Testis (tissue), 3 donors: ENCODE measurements around the gene PCBP3. TPM values are rescaled to one million over a fixed set of nuclear protein-coding genes. Genes with fewer than 3 reads are reported as not detected.

Experiments
- DNase-seq: peaks from one replicate; pipeline ENCODE4 v3.0.0-alpha.2; 2019
- H3K27ac ChIP-seq, 2 donors: fragments of 200-600 bp; sonication (generic); one replicate each; pipeline ENCODE4 v1.5.1; 2019
- H3K27me3 ChIP-seq: fragments of 200-600 bp; sonication (generic); one replicate; pipeline ENCODE4 v1.5.1; 2019
- H3K36me3 ChIP-seq: fragments of 200-600 bp; sonication (generic); one replicate; pipeline ENCODE4 v1.5.1; 2017; ENCODE audit warnings: low read depth; ENCODE audit errors: missing control alignments
- H3K4me1 ChIP-seq: fragments of 200-600 bp; sonication (generic); one replicate; pipeline ENCODE4 v1.5.1; 2019
- H3K4me3 ChIP-seq, 2 donors: fragments of 200-600 bp; sonication (generic); one replicate each; pipeline ENCODE4 v1.5.1; 2017 to 2019
- H3K9me3 ChIP-seq: fragments of 200-600 bp; sonication (generic); one replicate; pipeline ENCODE4 v1.5.1; 2017
- POLR2A ChIP-seq: fragments of 450-650 bp; IDR thresholded peaks from one replicate; pipeline ENCODE4 v1.6.1; 2017; ENCODE audit warnings: antibody characterized with exemption, mild to moderate bottlenecking, moderate library complexity
- WGBS, 2 donors: methylation state at CpG; one replicate each; pipeline ENCODE4 v1.1.5; 2018; 5-methylcytosine and 5-hydroxymethylcytosine counted together
- intact Hi-C: fragments of 100-400 bp; cut with DNase I; formaldehyde crosslinking; loops from one replicate; pipeline ENCODE4 v1.15.1; 2023; ENCODE audit warnings: low total_unique reads
- polyA plus RNA-seq: library from polyadenylated mRNA; stranded (reverse); fragments of 350-450 nt; fragmentation: Illumina TruSeq; extraction: RNeasy Lipid Tissue Mini Kit (QIAGEN cat#74804); gene quantifications from one replicate; pipeline ENCODE4 v1.2.3, GENCODE V29; 2014; ENCODE audit warnings: low read depth, low replicate concordance; ENCODE audit not compliant: insufficient read depth
- total RNA-seq, 2 donors: library from RNA; depleted of rRNA; stranded (reverse); fragments of >200 nt; gene quantifications; one replicate each; pipeline ENCODE4 v1.2.3, GENCODE V29; 2016
- TF ChIP-seq, protein P1 (sequence below), 3 experiments: fragments of 450-650 bp in 2 of 3; fragments of 200-600 bp in 1 of 3; sonication (generic) in 1 of 3; IDR thresholded peaks; one replicate each; pipeline ENCODE4 v1.5.1; 2016 to 2019; ENCODE audit warnings: antibody characterized with exemption in 3 of 3, mild to moderate bottlenecking in 2 of 3, moderate library complexity in 1 of 3

Gene PCBP3
- total and polyA plus RNA-seq, 3 donors from 2014 or later, result 35.7 to 58.3 (median 38.0) TPM

DNA sequence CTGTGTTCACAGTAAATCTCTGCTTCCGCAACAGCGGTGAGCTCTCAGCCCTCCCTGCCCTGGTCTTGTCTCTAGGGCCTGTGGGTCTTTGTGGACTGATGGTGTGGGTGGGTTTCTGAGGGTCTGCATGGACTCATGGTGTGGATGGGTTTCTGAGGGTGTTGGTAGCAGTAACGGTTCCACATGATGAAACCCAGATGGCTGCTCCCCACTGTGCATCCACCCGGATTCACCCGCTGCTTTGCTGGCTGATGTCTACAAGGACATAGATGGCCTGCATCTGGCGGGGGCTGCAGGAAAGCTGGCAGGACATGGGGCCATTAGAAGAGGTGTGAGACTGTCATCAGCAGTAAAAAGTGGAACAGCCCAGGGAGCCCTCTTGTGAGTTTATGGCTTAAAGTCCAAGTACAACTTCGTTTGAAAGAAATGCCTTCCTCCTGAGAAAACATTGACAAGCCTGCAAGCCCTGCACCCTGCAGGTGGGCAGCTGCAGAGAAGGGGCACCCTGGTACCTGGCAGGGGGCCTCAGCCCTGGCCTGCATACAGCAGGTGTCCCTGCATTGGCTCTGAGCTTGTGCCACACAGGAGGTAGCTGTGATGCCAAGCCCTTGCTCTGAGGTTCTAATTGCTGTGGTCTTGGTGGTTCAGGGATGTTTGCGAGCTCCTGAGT is 181.2 kb downstream of the PCBP3 start:
- no peaks in the 10 kb centered on the region for H3K27me3 ChIP-seq
- intact Hi-C loops, result no loop called here
- H3K4me3 ChIP-seq, result no peak overlapping the region
- peaks cover 8% of the 10 kb centered on the region for H3K4me1 ChIP-seq
- TF ChIP-seq, protein P1, sequence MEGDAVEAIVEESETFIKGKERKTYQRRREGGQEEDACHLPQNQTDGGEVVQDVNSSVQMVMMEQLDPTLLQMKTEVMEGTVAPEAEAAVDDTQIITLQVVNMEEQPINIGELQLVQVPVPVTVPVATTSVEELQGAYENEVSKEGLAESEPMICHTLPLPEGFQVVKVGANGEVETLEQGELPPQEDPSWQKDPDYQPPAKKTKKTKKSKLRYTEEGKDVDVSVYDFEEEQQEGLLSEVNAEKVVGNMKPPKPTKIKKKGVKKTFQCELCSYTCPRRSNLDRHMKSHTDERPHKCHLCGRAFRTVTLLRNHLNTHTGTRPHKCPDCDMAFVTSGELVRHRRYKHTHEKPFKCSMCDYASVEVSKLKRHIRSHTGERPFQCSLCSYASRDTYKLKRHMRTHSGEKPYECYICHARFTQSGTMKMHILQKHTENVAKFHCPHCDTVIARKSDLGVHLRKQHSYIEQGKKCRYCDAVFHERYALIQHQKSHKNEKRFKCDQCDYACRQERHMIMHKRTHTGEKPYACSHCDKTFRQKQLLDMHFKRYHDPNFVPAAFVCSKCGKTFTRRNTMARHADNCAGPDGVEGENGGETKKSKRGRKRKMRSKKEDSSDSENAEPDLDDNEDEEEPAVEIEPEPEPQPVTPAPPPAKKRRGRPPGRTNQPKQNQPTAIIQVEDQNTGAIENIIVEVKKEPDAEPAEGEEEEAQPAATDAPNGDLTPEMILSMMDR (IDR thresholded peaks at IDR 0.05), result no peak
- TF ChIP-seq POLR2A, result no peak
- no peak overlapping the region for H3K27ac ChIP-seq
- H3K36me3 ChIP-seq, result no peaks in the 10 kb centered on the region
- no peaks in the 10 kb centered on the region for H3K9me3 ChIP-seq
- WGBS, 2 donors, result 87 to 89% methylated on average over 7 to 8 of the region's 8 CpGs
- peak; percentile 8 for DNase-seq

DNA sequence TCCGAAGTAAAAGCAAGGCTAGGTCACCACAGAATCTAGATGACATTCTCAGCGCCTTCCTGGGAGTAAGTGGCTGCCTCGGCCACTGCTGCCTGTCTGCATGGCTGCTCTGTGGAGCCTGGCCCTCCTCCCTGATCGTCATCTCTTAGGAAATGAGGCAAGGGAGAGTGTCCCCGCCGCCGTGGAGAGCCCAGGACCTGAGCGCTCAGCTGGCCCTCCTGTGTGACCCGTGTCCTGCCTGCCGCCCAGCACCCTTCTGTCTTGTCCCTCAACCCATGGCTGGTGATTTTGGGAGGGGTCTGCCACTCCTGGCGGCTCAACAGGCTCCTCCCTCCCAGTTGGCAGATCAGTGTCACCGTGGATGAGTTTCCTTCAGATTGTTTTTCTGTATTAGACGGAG is 181.7 kb downstream of the PCBP3 start:
- 85 to 89% methylated on average over 8 to 13 of the region's 13 CpGs for WGBS, 2 donors
- TF ChIP-seq, protein P1 (IDR thresholded peaks at IDR 0.05), result no peak
- no peak for TF ChIP-seq POLR2A
- Histone ChIP-seq H3K4me1 (peaks cover 7% of the 10 kb centered on the region), H3K36me3 (no peaks in the 10 kb centered on the region), H3K9me3 (no peaks in the 10 kb centered on the region), H3K4me3 (no peak overlapping the region), H3K27ac (no peak overlapping the region), H3K27me3 (no peaks in the 10 kb centered on the region)
- DNase-seq, result peak; percentile 11
- intact Hi-C loops, result no loop called here

DNA sequence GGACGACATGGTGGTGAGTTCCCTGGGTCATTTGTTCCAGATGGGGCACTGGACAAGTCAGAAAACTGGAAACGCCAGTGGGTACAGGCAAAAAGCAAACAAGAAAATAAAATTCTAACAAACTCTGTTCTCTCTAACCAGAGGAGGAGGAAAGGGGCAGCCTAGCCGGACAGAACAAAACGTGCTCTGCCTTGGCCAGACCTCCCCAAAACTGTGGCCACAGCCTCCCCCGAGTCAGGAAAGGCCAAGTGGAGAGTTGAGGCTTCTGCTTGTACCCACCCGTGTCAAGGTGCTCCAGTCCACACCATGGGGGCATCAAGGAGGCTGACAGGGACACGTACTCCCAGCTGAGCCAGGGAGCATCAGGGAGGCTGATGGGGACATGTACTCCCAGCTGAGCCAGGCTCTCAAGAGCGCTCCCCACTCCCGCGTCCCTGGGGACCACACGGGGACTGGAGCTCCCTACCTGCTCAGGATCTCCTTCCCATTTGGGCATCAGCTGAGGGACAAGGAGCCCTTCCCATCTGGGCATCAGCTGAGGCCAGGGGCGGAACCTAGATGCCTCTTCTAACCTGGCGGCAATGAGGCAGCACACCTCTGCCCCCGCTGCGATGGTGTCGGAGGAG is 183.3 kb downstream of the PCBP3 start:
- Histone ChIP-seq H3K4me1 (no peaks in the 10 kb centered on the region), H3K4me3 (no peak overlapping the region), H3K36me3 (no peaks in the 10 kb centered on the region), H3K9me3 (no peaks in the 10 kb centered on the region), H3K27ac (no peak overlapping the region), H3K27me3 (no peaks in the 10 kb centered on the region)
- DNase-seq, result peak; percentile 5
- WGBS, 2 donors, result 81 to 90% methylated on average over 9 to 16 of the region's 16 CpGs
- intact Hi-C loops, result no loop called here
- TF ChIP-seq, protein P1 (IDR thresholded peaks at IDR 0.05), result no peak
- no peak for TF ChIP-seq POLR2A

DNA sequence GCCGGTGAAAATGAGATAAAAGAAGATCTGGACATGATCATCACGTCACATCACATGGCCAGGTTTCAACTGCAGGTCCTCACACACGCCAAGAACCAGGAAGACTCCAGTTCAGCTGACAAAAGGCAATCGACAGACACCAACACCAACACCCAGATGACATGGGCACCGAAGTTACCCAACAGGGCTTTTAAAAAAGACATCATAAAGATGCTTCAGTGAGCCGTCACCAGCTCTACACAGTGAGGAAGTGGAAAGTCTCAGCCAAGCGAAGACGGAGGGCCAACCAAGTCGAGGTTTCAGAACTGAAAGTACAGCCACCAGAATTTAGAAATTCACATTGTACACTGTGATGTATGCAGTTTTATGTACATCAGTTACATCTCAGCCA is 183.8 kb downstream of the PCBP3 start:
- no peaks in the 10 kb centered on the region for H3K4me1 ChIP-seq
- H3K27ac ChIP-seq, result no peak overlapping the region
- no peak overlapping the region for H3K4me3 ChIP-seq
- no peaks in the 10 kb centered on the region for H3K36me3 ChIP-seq
- DNase-seq, result peak; percentile 12
- intact Hi-C loops, result no loop called here
- no peaks in the 10 kb centered on the region for H3K9me3 ChIP-seq
- WGBS, 2 donors, result 72 to 80% methylated on average over 9 of the region's 9 CpGs
- no peak for TF ChIP-seq POLR2A
- TF ChIP-seq, protein P1 (IDR thresholded peaks at IDR 0.05), result no peak
- H3K27me3 ChIP-seq, result no peaks in the 10 kb centered on the region
